Effector memory CD4-positive, alpha-beta T cell (primary cell): Measurements from ENCODE around the gene SMARCB1.

Source experiments
- DNase-seq, 3 donors: peaks; one replicate each; pipeline ENCODE4 v3.0.0-alpha.2; 2020
- H3K27ac ChIP-seq: 2 replicates; pipeline ENCODE4 v1.7.0; 2013; ENCODE audit warnings: mild to moderate bottlenecking, low read length, moderate library complexity; ENCODE audit not compliant: insufficient read depth, poor library complexity, severe bottlenecking
- H3K27me3 ChIP-seq: replicated peaks from 2 replicates; pipeline ENCODE4 v1.7.0; 2013; ENCODE audit warnings: mild to moderate bottlenecking, low read length; ENCODE audit not compliant: insufficient read depth, control insufficient read depth, poor library complexity, severe bottlenecking
- H3K36me3 ChIP-seq: 2 replicates; pipeline ENCODE4 v1.7.0; 2013; ENCODE audit warnings: mild to moderate bottlenecking, low read length, moderate library complexity; ENCODE audit not compliant: control insufficient read depth, insufficient read depth
- H3K4me1 ChIP-seq: 2 replicates; pipeline ENCODE4 v1.7.0; 2013; ENCODE audit warnings: low read length, mild to moderate bottlenecking; ENCODE audit not compliant: control insufficient read depth, insufficient read depth, poor library complexity, severe bottlenecking
- H3K4me3 ChIP-seq: 2 replicates; pipeline ENCODE4 v1.7.0; 2013; ENCODE audit warnings: low read length, low read depth, mild to moderate bottlenecking; ENCODE audit not compliant: insufficient read depth, poor library complexity, severe bottlenecking
- H3K9me3 ChIP-seq: 2 replicates; pipeline ENCODE4 v1.7.0; 2013; ENCODE audit warnings: mild to moderate bottlenecking, low read length, moderate library complexity; ENCODE audit not compliant: control insufficient read depth

The SMARCB1 gene

GRCh38 chr22:23772315-23772648 is 14.5 kb upstream of the SMARCB1 start:
- no peaks in the 10 kb centered on the region for H3K36me3 ChIP-seq
- DNase-seq = no peak
- H3K27me3 ChIP-seq = no peaks in the 10 kb centered on the region
- H3K9me3 ChIP-seq = no peaks in the 10 kb centered on the region
- no peak overlapping the region for H3K27ac ChIP-seq
- peak overlapping the region; percentile 42 for H3K4me3 ChIP-seq
- peaks cover 19% of the 10 kb centered on the region for H3K4me1 ChIP-seq

- Histone ChIP-seq H3K4me1 (peaks cover 16% of the 10 kb centered on the region), H3K4me3 (peak within 1 kb of the TSS; percentile 42), H3K27me3 (no peaks in the 10 kb centered on the region), H3K9me3 (no peaks in the 10 kb centered on the region), H3K27ac (no peak within 1 kb of the TSS), H3K36me3 (no peaks in the 10 kb centered on the region)
- DNase-seq = peak; percentile 19 to 38 (median 31)
Observed at GRCh38 chr22:23772649-23773473, 13.9 kb upstream of the SMARCB1 start, which contains the start of gene MMP11. Gene MMP11 (plus strand): TSS chr22:23772849. CDS start chr22:23772871, 22 bp downstream.

- Histone ChIP-seq H3K4me1 (peaks cover 10% of the 10 kb centered on the region), H3K9me3 (no peaks in the 10 kb centered on the region), H3K27me3 (no peaks in the 10 kb centered on the region), H3K36me3 (no peaks in the 10 kb centered on the region), H3K4me3 (no peak overlapping the region), H3K27ac (no peak overlapping the region)
- no peak for DNase-seq
Observed at GRCh38 chr22:23773483-23774113, 13.2 kb upstream of the SMARCB1 start.

- no peak overlapping the region for H3K27ac ChIP-seq
- DNase-seq = no peak
- H3K9me3 ChIP-seq = no peaks in the 10 kb centered on the region
- H3K36me3 ChIP-seq = no peaks in the 10 kb centered on the region
- no peaks in the 10 kb centered on the region for H3K27me3 ChIP-seq
- H3K4me1 ChIP-seq = peaks cover 10% of the 10 kb centered on the region
- no peak overlapping the region for H3K4me3 ChIP-seq
Observed at GRCh38 chr22:23774114-23774921, 12.4 kb upstream of the SMARCB1 start.

- Histone ChIP-seq H3K27ac (no peak overlapping the region), H3K36me3 (no peaks in the 10 kb centered on the region), H3K9me3 (no peaks in the 10 kb centered on the region), H3K4me3 (no peak overlapping the region), H3K27me3 (no peaks in the 10 kb centered on the region), H3K4me1 (peaks cover 10% of the 10 kb centered on the region)
- DNase-seq = no peak
Observed at GRCh38 chr22:23774922-23775436, 11.8 kb upstream of the SMARCB1 start.

GRCh38 chr22:23775779-23776375 is 10.9 kb upstream of the SMARCB1 start:
- Histone ChIP-seq H3K4me3 (no peak overlapping the region), H3K36me3 (no peaks in the 10 kb centered on the region), H3K4me1 (peaks cover 10% of the 10 kb centered on the region), H3K27me3 (no peaks in the 10 kb centered on the region), H3K27ac (no peak overlapping the region), H3K9me3 (no peaks in the 10 kb centered on the region)
- no peak for DNase-seq

GRCh38 chr22:23777776-23778576 is 8.8 kb upstream of the SMARCB1 start:
- H3K27me3 ChIP-seq = no peaks in the 10 kb centered on the region
- no peak overlapping the region for H3K4me3 ChIP-seq
- H3K27ac ChIP-seq = no peak overlapping the region
- no peaks in the 10 kb centered on the region for H3K36me3 ChIP-seq
- H3K9me3 ChIP-seq = no peaks in the 10 kb centered on the region
- no peaks in the 10 kb centered on the region for H3K4me1 ChIP-seq
- DNase-seq = no peak

GRCh38 chr22:23778577-23778900 is 8.2 kb upstream of the SMARCB1 start:
- Histone ChIP-seq H3K4me3 (no peak overlapping the region), H3K9me3 (no peaks in the 10 kb centered on the region), H3K27me3 (no peaks in the 10 kb centered on the region), H3K36me3 (no peaks in the 10 kb centered on the region), H3K4me1 (no peaks in the 10 kb centered on the region), H3K27ac (no peak overlapping the region)
- DNase-seq = no peak

- no peak overlapping the region for H3K4me3 ChIP-seq
- H3K27ac ChIP-seq = no peak overlapping the region
- H3K36me3 ChIP-seq = no peaks in the 10 kb centered on the region
- no peaks in the 10 kb centered on the region for H3K4me1 ChIP-seq
- no peaks in the 10 kb centered on the region for H3K27me3 ChIP-seq
- no peaks in the 10 kb centered on the region for H3K9me3 ChIP-seq
- DNase-seq = no peak
Observed at GRCh38 chr22:23779083-23779482, 7.7 kb upstream of the SMARCB1 start.
